Gastrocnemius medialis (tissue), 4 donors: ENCODE data around the gene SH3TC1. TPM values are rescaled to one million over a fixed set of nuclear protein-coding genes. Genes with fewer than 3 reads are reported as not detected.

Experiments used
- ATAC-seq, 2 donors: fragments of 150-250 bp; one replicate each; pipeline ENCODE4 v1.9.1; 2016
- DNase-seq, 2 donors: peaks; one replicate each; pipeline ENCODE4 v3.0.0-alpha.2; 2019
- H3K27ac ChIP-seq, 4 donors: fragments of 200-600 bp; sonication (generic); 1 replicate in 1 of 4; 2 replicates in 3 of 4; pipeline ENCODE4 v1.5.1; 2016 to 2018; ENCODE audit warnings: mild to moderate bottlenecking in 2 of 4, moderate library complexity in 1 of 4
- H3K27me3 ChIP-seq, 3 donors: fragments of 200-600 bp; sonication (generic) in 2 of 3; 1 replicate in 1 of 3; 2 replicates in 2 of 3; pipeline versions ENCODE4 v1.5.1 to v1.6.0; 2016 to 2019; ENCODE audit warnings: mild to moderate bottlenecking in 1 of 3, moderate library complexity in 1 of 3
- H3K36me3 ChIP-seq, 2 donors: fragments of 200-600 bp; sonication (generic) in 1 of 2; one replicate each; pipeline ENCODE4 v1.5.1; 2017 to 2018
- H3K4me1 ChIP-seq, 2 donors: fragments of 200-600 bp; sonication (generic) in 1 of 2; one replicate each; pipeline ENCODE4 v1.5.1; 2016 to 2017; ENCODE audit warnings: mild to moderate bottlenecking in 2 of 2
- H3K4me3 ChIP-seq, 4 donors: fragments of 200-600 bp; sonication (generic) in 3 of 4; 1 replicate in 1 of 4; 2 replicates in 3 of 4; pipeline ENCODE4 v1.5.1; 2016 to 2019; ENCODE audit warnings: mild to moderate bottlenecking in 2 of 4
- H3K9me3 ChIP-seq, 3 donors: fragments of 200-600 bp; sonication (generic) in 2 of 3; 1 replicate in 1 of 3; 2 replicates in 2 of 3; pipeline ENCODE4 v1.5.1; 2016 to 2019
- CTCF ChIP-seq, 5 experiments: fragments of 450-650 bp in 3 of 5; fragments of 200-600 bp in 2 of 5; sonication (generic) in 2 of 5; IDR thresholded peaks in 4 of 5; conservative IDR thresholded peaks in 1 of 5; 1 replicate in 4 of 5; 2 replicates in 1 of 5; pipeline ENCODE4 v1.5.1; 2016 to 2019; ENCODE audit warnings: antibody characterized with exemption in 5 of 5, mild to moderate bottlenecking in 3 of 5, moderate library complexity in 3 of 5
- POLR2A ChIP-seq, 2 donors: fragments of 450-650 bp; IDR thresholded peaks; one replicate each; pipeline ENCODE4 v1.6.1; 2017; ENCODE audit warnings: antibody characterized with exemption in 2 of 2, mild to moderate bottlenecking in 2 of 2, moderate library complexity in 2 of 2
- in situ Hi-C, 4 donors: fragments of 200-750 bp; cut with MboI; loops; one replicate each; pipeline versions ENCODE4 v1.15.0 to v1.8.0; 2017; ENCODE audit warnings: low sequenced_read_pairs in 4 of 4
- intact Hi-C: fragments of 100-400 bp; cut with DNase I; formaldehyde crosslinking; loops from one replicate; pipeline ENCODE4 v1.15.1; 2023; ENCODE audit warnings: low total_unique reads
- total RNA-seq, 4 donors: library from RNA; depleted of rRNA; stranded (reverse); fragments of >200 nt; gene quantifications; one replicate each; pipeline versions ENCODE4 v1.1.0 to v1.2.3, GENCODE V29; 2016

The SH3TC1 gene
- total RNA-seq, 4 donors from 2014 or later: 2.9 to 8.5 (median 5.8) TPM

DNA sequence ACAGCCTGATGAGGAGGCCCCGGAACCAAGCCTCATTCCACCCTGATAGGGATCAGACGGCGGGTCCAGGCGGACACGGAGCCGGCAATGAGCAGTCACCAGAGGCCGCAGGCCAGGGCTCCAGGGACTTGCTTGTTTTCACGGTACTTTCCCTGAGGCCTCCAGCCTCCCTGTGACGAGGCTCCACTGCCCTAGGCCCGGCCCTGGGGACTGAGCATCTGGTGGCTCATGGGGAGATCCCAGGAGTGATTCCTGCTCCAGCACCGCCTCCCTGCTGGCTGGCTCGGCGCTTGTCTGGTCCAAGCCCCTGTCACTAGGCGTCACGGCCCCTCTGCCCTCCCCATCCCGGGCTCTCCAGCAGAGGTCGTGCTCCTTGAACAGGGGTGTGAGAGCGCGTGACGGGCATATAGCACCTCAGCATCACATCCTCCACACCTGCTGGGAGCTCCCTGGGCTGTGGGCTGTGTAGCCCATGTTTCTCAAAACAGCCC lies 84.6 kb downstream of the SH3TC1 start:
- no peak for TF ChIP-seq POLR2A (IDR thresholded peaks at IDR 0.05)
- TF ChIP-seq CTCF (IDR thresholded peaks at IDR 0.05 in 4 of 5, conservative IDR thresholded peaks at IDR 0.05 in 1 of 5): no peak
- Histone ChIP-seq H3K4me1 (peaks cover 8 to 10% of the 10 kb centered on the region in 2 donors), H3K27ac (no peak overlapping the region), H3K4me3 (no peak overlapping the region), H3K27me3 (no peaks in the 10 kb centered on the region), H3K9me3 (no peaks in the 10 kb centered on the region), H3K36me3 (no peaks in the 10 kb centered on the region)
- in situ Hi-C loops (no loop called here), intact Hi-C loops (no loop called here)
- no peak for ATAC-seq
- no peak for DNase-seq

GRCh38 chr4:8284391-8284790 lies 85.3 kb downstream of the SH3TC1 start:
- intact Hi-C loops: no loop called here
- no peak for ATAC-seq
- no peak overlapping the region for H3K27ac ChIP-seq

GRCh38 chr4:8285143-8285975 lies 86.3 kb downstream of the SH3TC1 start:
- DNase-seq (no peak), ATAC-seq (no peak)
- TF ChIP-seq CTCF (IDR thresholded peaks at IDR 0.05 in 4 of 5, conservative IDR thresholded peaks at IDR 0.05 in 1 of 5) (no peak), POLR2A (IDR thresholded peaks at IDR 0.05) (no peak)
- Histone ChIP-seq H3K27ac (no peak overlapping the region), H3K9me3 (no peaks in the 10 kb centered on the region), H3K4me1 (peaks cover 8 to 10% of the 10 kb centered on the region in 2 donors), H3K27me3 (no peaks in the 10 kb centered on the region), H3K4me3 (no peak overlapping the region), H3K36me3 (no peaks in the 10 kb centered on the region)
- intact Hi-C loops: no loop called here
- in situ Hi-C loops: no loop called here

More at GRCh38 chr4:8284391-8284790, 85.3 kb downstream of the SH3TC1 start:
- Histone ChIP-seq H3K27me3 (no peaks in the 10 kb centered on the region), H3K4me1 (peaks cover 8 to 10% of the 10 kb centered on the region in 2 donors), H3K4me3 (no peak overlapping the region), H3K36me3 (no peaks in the 10 kb centered on the region), H3K9me3 (no peaks in the 10 kb centered on the region)
- in situ Hi-C loops: no loop called here
- no peak for DNase-seq
- TF ChIP-seq CTCF (IDR thresholded peaks at IDR 0.05 in 4 of 5, conservative IDR thresholded peaks at IDR 0.05 in 1 of 5) (no peak), POLR2A (IDR thresholded peaks at IDR 0.05) (no peak)

DNA sequence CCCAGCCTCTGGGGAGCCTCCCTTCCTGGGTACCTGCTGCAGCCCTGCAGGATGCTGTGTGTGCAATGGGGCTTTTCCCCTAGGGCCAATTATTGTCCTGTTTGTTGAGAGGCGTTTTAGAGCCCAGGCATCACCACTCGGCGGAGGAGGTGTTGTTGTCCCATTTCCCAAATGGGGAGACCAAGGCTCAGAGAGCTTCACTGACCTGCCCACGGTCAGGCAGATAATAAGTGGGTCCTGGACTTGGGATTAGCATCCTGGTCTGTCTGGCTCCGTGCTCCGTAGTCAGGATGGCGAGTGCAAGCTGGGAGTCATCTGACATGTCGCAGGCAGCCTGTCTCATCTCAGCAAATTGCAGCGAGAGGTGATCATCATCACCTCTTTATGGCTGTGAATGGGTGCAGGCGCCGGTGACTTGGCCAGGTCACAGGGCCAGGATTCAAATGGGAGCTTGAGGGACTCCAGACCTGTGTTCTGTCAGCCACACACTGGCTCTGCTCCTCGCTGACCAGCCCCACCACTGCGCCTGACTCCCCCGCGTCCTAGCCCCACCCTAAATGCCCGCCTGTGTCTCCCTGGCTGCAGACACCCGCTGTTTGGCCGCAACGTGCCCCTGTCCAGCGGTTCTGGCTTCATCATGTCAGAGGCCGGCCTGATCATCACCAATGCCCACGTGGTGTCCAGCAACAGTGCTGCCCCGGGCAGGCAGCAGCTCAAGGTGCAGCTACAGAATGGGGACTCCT lies 87.1 kb downstream of the SH3TC1 start:
- Histone ChIP-seq H3K4me3 (no peak overlapping the region), H3K4me1 (peaks cover 6 to 7% of the 10 kb centered on the region in 2 donors), H3K27ac (no peak overlapping the region), H3K36me3 (no peaks in the 10 kb centered on the region), H3K9me3 (no peaks in the 10 kb centered on the region), H3K27me3 (no peaks in the 10 kb centered on the region)
- TF ChIP-seq POLR2A (IDR thresholded peaks at IDR 0.05): no peak
- TF ChIP-seq CTCF (IDR thresholded peaks at IDR 0.05 in 4 of 5, conservative IDR thresholded peaks at IDR 0.05 in 1 of 5): no peak
- intact Hi-C loops: no loop called here
- no peak for ATAC-seq
- in situ Hi-C loops: no loop called here
- DNase-seq: no peak
